WERI-Rb-1 (cell line): ENCODE measurements around the gene STAC.

ENCODE experiments used
- DNase-seq: peaks from one replicate; pipeline ENCODE4 v3.0.0-alpha.2; 2020
- H3K27ac ChIP-seq: fragments of 250-450 bp; sonication (Bioruptor Pico); 2 replicates; pipeline ENCODE4 v1.5.1; 2020; ENCODE audit warnings: mild to moderate bottlenecking, moderate library complexity
- H3K27me3 ChIP-seq: fragments of 250-450 bp; sonication (Bioruptor Pico); 2 replicates; pipeline ENCODE4 v1.5.1; 2021; ENCODE audit warnings: mild to moderate bottlenecking, low read depth, moderate library complexity; ENCODE audit not compliant: insufficient read depth, severe bottlenecking
- H3K36me3 ChIP-seq: fragments of 250-450 bp; sonication (Bioruptor Pico); 2 replicates; pipeline ENCODE4 v1.5.1; 2020; ENCODE audit warnings: mild to moderate bottlenecking, moderate library complexity
- H3K4me3 ChIP-seq: 2 replicates; pipeline ENCODE4 v1.5.1; 2011; ENCODE audit warnings: low read depth, mild to moderate bottlenecking, control low read depth, low read length
- H3K9me3 ChIP-seq: fragments of 250-450 bp; sonication (Bioruptor Pico); 2 replicates; pipeline ENCODE4 v1.5.1; 2021; ENCODE audit warnings: mild to moderate bottlenecking, moderate library complexity; ENCODE audit not compliant: severe bottlenecking
- TF ChIP-seq, protein P1 (sequence below): IDR thresholded peaks from 2 replicates; pipeline ENCODE4 v1.5.1; 2011; ENCODE audit warnings: low read depth, mild to moderate bottlenecking, control low read depth, inconsistent platforms, low read length

The STAC gene

DNA sequence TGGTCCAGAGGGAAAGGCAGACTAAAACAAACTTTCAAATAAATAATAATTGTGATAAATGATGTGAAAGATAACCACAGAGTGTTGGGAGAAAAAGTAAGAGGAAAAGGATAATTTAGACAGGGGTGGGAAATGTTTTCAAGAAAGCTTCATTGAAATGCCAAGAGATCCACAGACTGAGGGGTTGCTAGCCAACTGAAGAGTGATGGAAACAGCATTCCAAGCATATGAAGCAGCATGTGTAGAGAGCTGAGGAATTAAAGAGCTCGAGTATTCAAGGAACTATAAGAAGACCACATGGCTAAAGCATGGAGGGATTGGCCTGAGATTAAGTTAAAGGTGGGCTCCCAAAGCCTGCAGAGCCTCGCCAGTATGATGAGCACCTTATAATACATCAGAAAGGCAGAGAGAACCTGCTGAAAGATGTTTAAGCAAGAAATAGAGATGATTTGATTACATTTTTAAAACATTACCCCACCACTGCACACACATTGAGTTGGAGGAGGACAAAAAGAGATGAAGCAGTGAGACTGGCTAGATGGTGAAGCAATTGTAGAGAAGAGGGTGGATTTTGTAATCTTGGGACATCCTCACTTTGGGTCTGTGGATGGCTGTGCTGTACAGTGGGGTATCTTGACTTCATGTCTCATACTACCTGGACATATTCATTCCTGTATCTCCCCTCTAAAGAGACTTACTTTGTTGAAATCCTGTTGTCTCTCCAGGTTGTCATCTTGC is 100.8 kb downstream of the STAC start:
- H3K27me3 ChIP-seq: no peaks in the 10 kb centered on the region
- TF ChIP-seq, protein P1, sequence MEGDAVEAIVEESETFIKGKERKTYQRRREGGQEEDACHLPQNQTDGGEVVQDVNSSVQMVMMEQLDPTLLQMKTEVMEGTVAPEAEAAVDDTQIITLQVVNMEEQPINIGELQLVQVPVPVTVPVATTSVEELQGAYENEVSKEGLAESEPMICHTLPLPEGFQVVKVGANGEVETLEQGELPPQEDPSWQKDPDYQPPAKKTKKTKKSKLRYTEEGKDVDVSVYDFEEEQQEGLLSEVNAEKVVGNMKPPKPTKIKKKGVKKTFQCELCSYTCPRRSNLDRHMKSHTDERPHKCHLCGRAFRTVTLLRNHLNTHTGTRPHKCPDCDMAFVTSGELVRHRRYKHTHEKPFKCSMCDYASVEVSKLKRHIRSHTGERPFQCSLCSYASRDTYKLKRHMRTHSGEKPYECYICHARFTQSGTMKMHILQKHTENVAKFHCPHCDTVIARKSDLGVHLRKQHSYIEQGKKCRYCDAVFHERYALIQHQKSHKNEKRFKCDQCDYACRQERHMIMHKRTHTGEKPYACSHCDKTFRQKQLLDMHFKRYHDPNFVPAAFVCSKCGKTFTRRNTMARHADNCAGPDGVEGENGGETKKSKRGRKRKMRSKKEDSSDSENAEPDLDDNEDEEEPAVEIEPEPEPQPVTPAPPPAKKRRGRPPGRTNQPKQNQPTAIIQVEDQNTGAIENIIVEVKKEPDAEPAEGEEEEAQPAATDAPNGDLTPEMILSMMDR: no peak
- H3K36me3 ChIP-seq: no peaks in the 10 kb centered on the region
- H3K27ac ChIP-seq: no peak overlapping the region
- no peak for DNase-seq
- no peaks in the 10 kb centered on the region for H3K9me3 ChIP-seq
- H3K4me3 ChIP-seq: no peak overlapping the region

DNA sequence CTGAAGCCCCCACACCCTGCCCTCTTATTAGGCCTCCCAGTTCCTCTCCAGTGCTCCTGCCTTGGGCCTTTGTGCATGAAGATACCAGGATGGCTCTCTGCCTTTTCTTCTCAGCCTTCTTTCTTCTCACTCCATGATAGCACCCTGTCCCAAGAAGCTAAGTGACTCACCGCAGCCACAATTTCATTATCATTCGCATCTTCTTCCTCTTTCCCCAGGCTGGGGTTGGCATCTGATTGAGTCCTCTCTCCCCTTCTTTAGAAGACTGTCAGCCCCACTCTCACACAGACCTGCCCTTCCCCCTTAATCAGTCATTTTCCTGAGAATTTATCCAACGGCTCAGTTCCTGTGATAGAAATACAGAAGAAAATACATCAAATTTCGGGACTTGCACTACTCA is 102.0 kb downstream of the STAC start:
- Histone ChIP-seq H3K27ac (no peak overlapping the region), H3K27me3 (no peaks in the 10 kb centered on the region), H3K4me3 (no peak overlapping the region), H3K36me3 (no peaks in the 10 kb centered on the region), H3K9me3 (no peaks in the 10 kb centered on the region)
- DNase-seq: no peak
- TF ChIP-seq, protein P1: no peak

DNA sequence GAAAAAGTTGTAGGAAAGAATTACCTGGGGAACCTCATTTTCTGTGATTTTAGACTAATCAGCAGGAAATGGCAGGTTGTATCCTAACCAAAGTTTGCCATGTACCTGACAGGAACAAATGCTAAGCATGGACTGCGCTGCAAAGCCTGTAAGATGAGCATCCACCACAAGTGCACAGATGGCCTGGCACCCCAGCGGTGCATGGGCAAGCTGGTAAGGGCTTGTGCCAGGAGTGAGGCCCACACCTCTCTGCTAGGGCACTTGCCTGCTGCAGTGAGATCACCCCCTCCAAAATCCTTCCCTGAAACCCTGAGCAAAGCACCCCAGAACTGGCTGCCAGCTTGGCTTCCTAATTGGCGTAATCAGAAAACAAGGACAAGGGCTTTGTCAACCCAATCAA is 102.6 kb downstream of the STAC start:
- no peak overlapping the region for H3K4me3 ChIP-seq
- TF ChIP-seq, protein P1: no peak
- H3K27me3 ChIP-seq: no peaks in the 10 kb centered on the region
- no peak for DNase-seq
- H3K36me3 ChIP-seq: no peaks in the 10 kb centered on the region
- no peaks in the 10 kb centered on the region for H3K9me3 ChIP-seq
- no peak overlapping the region for H3K27ac ChIP-seq

DNA sequence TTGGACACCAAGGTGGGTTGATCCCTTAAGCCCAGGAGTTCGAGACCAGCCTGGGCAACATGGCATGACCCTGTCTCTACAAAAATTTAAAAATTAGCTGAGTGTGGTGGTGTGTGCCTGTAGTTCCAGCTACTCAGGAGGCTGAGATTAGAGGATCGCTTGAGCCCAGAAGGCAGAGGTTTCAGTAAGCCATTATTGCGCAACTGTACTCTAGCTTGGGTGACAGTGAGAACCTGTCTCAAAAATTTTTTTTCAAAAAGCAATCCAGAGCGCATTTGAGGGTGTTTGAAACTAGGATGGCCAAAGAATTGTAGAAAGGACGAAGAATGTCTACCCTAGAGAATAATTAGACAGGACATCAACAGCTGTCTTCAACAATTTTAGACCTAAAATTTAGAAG is 103.4 kb downstream of the STAC start:
- H3K4me3 ChIP-seq: no peak overlapping the region
- H3K27ac ChIP-seq: no peak overlapping the region
- H3K9me3 ChIP-seq: no peaks in the 10 kb centered on the region
- H3K27me3 ChIP-seq: no peaks in the 10 kb centered on the region
- no peaks in the 10 kb centered on the region for H3K36me3 ChIP-seq
- DNase-seq: no peak
- TF ChIP-seq, protein P1: no peak

DNA sequence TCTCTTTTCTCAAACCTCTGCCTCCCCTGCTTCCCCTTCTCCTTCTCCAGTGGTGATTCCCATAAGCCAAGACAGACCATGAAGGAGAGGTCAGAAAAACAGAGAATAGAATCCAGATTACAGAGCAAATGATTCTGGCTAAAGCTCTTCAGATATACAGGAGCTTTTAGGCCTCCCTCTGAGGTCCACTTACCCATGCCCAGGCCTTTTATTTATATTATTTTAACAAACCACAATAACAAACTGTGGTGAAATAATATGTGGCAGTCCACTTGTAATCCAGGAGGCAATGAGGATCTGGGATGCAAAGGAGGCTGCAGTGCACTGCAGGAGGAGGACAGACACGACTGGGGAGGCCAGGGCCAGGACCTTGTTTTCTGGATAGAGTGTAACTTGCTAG is 104.1 kb downstream of the STAC start:
- H3K27ac ChIP-seq: no peak overlapping the region
- H3K9me3 ChIP-seq: no peaks in the 10 kb centered on the region
- H3K4me3 ChIP-seq: no peak overlapping the region
- H3K36me3 ChIP-seq: no peaks in the 10 kb centered on the region
- no peaks in the 10 kb centered on the region for H3K27me3 ChIP-seq
- DNase-seq: no peak
- TF ChIP-seq, protein P1: no peak
